Endometrium (tissue), 2 donors: Measurements from ENCODE around the gene DCAF7.

Source experiments
- FAIRE-seq: peaks from 2 replicates; lab custom pipeline; 2012; peaks lifted over from hg19 to GRCh38; lab: Jason Lieb, UNC
- donor health status: control.
- donor health status: control.

The DCAF7 gene

GRCh38 chr17:63589646-63590045, 39.4 kb downstream of the DCAF7 start:
- no peak for FAIRE-seq

GRCh38 chr17:63592797-63593196, 42.5 kb downstream of the DCAF7 start:
- no peak for FAIRE-seq

- FAIRE-seq = no peak
These were observed 44.9 kb downstream of the DCAF7 start for GRCh38 chr17:63595132-63595531.

GRCh38 chr17:63596856-63597586, 46.7 kb downstream of the DCAF7 start:
- no peak for FAIRE-seq

GRCh38 chr17:63598281-63598680, 48.0 kb downstream of the DCAF7 start:
- FAIRE-seq = no peak

GRCh38 chr17:63600569-63601438, 50.5 kb downstream of the DCAF7 start, which contains the start of gene TACO1:
Gene TACO1 (plus strand): TSS chr17:63600895. CDS start chr17:63601084, 189 bp downstream.
- FAIRE-seq = no peak

- no peak for FAIRE-seq
These were observed 51.4 kb downstream of the DCAF7 start for GRCh38 chr17:63601439-63602371.

- FAIRE-seq = no peak
These were observed 59.7 kb downstream of the DCAF7 start for GRCh38 chr17:63609816-63610573.

GRCh38 chr17:63610854-63611253, 60.6 kb downstream of the DCAF7 start:
- FAIRE-seq = no peak

- FAIRE-seq = no peak
These were observed 61.1 kb downstream of the DCAF7 start for GRCh38 chr17:63611354-63611753.

- FAIRE-seq = no peak
These were observed 63.4 kb downstream of the DCAF7 start for GRCh38 chr17:63613663-63614062.

GRCh38 chr17:63621229-63621683, 71.0 kb downstream of the DCAF7 start:
- no peak for FAIRE-seq

GRCh38 chr17:63621684-63622573, 71.7 kb downstream of the DCAF7 start, which contains the start of gene MAP3K3:
Gene MAP3K3 (plus strand): TSS chr17:63622417. CDS start chr17:63622760, 343 bp downstream.
- FAIRE-seq = peak; percentile 98

GRCh38 chr17:63622574-63623390, 72.5 kb downstream of the DCAF7 start:
- no peak for FAIRE-seq

- no peak for FAIRE-seq
These were observed 73.7 kb downstream of the DCAF7 start for GRCh38 chr17:63623786-63624530.

GRCh38 chr17:63624531-63624880, 74.2 kb downstream of the DCAF7 start:
- FAIRE-seq = no peak

GRCh38 chr17:63626551-63627180, 76.4 kb downstream of the DCAF7 start:
- no peak for FAIRE-seq

- no peak for FAIRE-seq
These were observed 79.3 kb downstream of the DCAF7 start for GRCh38 chr17:63629627-63630026.
